SU-DHL-6 (cell line): ENCODE measurements around the gene ZNF423.

ENCODE experiments used
- H2AFZ ChIP-seq: fragments of 200-600 bp; sonication (generic); 2 replicates; pipeline ENCODE4 v1.6.1; 2014; ENCODE audit warnings: low read depth, mild to moderate bottlenecking, moderate library complexity, mixed read lengths, antibody characterized with exemption, low read length; ENCODE audit not compliant: severe bottlenecking
- H3F3A ChIP-seq: fragments of 200-600 bp; shearing (Covaris generic); 2 replicates; pipeline ENCODE4 v1.6.0; 2016; ENCODE audit warnings: antibody characterized with exemption, mild to moderate bottlenecking; ENCODE audit not compliant: insufficient read depth
- H3K27ac ChIP-seq: fragments of 200-600 bp; sonication (generic); 2 replicates; pipeline ENCODE4 v1.5.1; 2016; ENCODE audit warnings: low read depth, mild to moderate bottlenecking, low read length, moderate library complexity, mixed read lengths
- H3K27me3 ChIP-seq: fragments of 200-600 bp; sonication (generic), shearing (Covaris generic); 2 replicates; pipeline ENCODE4 v1.6.0; 2014; ENCODE audit warnings: mild to moderate bottlenecking, low read length
- H3K36me3 ChIP-seq: fragments of 200-600 bp; sonication (generic); 2 replicates; pipeline ENCODE4 v1.6.1; 2014; ENCODE audit warnings: mild to moderate bottlenecking, low read length, mixed read lengths
- H3K4me2 ChIP-seq: fragments of 300-600, 200-600 bp; shearing (Covaris generic), sonication (generic); 2 replicates; pipeline ENCODE4 v1.6.0; 2014; ENCODE audit warnings: low read length, low read depth, mild to moderate bottlenecking; ENCODE audit not compliant: poor library complexity, severe bottlenecking
- H3K4me3 ChIP-seq: fragments of 200-600 bp; sonication (generic); 2 replicates; pipeline ENCODE4 v1.5.1; 2014; ENCODE audit warnings: antibody characterized with exemption, low read length, mild to moderate bottlenecking, mixed read lengths; ENCODE audit not compliant: insufficient read depth, poor library complexity, severe bottlenecking
- H3K79me2 ChIP-seq: fragments of 200-600 bp; sonication (generic); 2 replicates; pipeline ENCODE4 v1.6.1; 2014; ENCODE audit warnings: mild to moderate bottlenecking, low read length, moderate library complexity; ENCODE audit not compliant: insufficient read depth
- H3K9ac ChIP-seq: fragments of 200-600 bp; sonication (generic); 2 replicates; pipeline ENCODE4 v1.7.0; 2014; ENCODE audit warnings: mild to moderate bottlenecking, low read length
- H3K9me2 ChIP-seq: fragments of 200-600 bp; sonication (generic); replicated peaks from 2 replicates; pipeline ENCODE4 v1.6.1; 2014; ENCODE audit warnings: low read length; ENCODE audit not compliant: insufficient read depth
- H3K9me3 ChIP-seq: fragments of 200-600 bp; sonication (generic); 2 replicates; pipeline ENCODE4 v1.6.1; 2014; ENCODE audit warnings: low read length, mixed read lengths; ENCODE audit not compliant: insufficient read depth
- H4K20me1 ChIP-seq: fragments of 200-600 bp; sonication (generic); 2 replicates; pipeline ENCODE4 v1.6.1; 2014; ENCODE audit warnings: low read depth, mild to moderate bottlenecking, antibody characterized with exemption, low read length, moderate library complexity, mixed read lengths
- EZH2phosphoT487 ChIP-seq: fragments of 200-600 bp; sonication (generic), shearing (Covaris generic); conservative IDR thresholded peaks from 2 replicates; pipeline ENCODE4 v1.6.1; 2018; ENCODE audit warnings: mild to moderate bottlenecking, antibody characterized with exemption, low read length, moderate library complexity, mixed read lengths
- TF ChIP-seq, protein P1 (sequence below): fragments of 200-600 bp; sonication (generic); IDR thresholded peaks from one replicate; pipeline ENCODE4 v1.5.1; 2017; ENCODE audit warnings: antibody characterized with exemption, mild to moderate bottlenecking, low read length, moderate library complexity; ENCODE audit not compliant: insufficient read depth, poor library complexity, severe bottlenecking

The ZNF423 gene

DNA sequence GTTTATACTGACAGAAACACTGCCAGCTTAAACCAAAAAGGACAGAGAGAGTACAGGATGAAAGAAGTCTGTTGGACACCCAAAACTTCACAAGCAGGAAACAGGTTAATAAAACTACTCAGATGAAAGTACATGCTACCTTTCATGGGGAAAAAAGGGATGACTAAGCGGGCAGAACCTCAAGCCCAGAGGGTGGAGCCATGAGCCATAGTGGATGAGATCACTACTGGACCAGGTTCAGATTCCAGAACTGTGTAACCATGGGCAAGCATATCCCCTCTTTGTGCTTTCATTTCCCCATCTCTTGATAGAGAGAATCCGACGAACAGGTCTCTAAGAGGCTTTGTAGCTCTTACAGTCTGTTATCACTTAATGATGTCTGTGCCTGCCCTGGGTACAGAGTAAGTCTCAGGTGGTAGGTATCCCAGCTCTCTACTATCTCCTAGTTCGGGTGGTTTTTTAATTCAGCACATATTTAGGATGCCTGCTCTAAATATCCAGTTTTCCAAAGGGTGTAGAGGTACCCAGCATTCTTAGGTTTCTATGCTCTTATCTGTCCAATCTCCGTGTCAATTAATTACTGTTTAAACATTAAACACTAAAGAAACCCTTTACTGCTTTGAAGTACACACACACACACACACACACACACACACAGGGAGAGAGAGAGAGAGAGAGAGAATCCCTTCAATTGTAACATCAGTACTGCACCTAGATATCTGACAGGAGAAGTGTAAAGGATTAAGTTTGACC lies 206.7 kb downstream of the ZNF423 start:
- H2AFZ ChIP-seq = no peak overlapping the region
- no peak overlapping the region for H3K4me2 ChIP-seq
- TF ChIP-seq, protein P1, sequence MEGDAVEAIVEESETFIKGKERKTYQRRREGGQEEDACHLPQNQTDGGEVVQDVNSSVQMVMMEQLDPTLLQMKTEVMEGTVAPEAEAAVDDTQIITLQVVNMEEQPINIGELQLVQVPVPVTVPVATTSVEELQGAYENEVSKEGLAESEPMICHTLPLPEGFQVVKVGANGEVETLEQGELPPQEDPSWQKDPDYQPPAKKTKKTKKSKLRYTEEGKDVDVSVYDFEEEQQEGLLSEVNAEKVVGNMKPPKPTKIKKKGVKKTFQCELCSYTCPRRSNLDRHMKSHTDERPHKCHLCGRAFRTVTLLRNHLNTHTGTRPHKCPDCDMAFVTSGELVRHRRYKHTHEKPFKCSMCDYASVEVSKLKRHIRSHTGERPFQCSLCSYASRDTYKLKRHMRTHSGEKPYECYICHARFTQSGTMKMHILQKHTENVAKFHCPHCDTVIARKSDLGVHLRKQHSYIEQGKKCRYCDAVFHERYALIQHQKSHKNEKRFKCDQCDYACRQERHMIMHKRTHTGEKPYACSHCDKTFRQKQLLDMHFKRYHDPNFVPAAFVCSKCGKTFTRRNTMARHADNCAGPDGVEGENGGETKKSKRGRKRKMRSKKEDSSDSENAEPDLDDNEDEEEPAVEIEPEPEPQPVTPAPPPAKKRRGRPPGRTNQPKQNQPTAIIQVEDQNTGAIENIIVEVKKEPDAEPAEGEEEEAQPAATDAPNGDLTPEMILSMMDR = no peak
- TF ChIP-seq EZH2phosphoT487 = no peak
- H3K79me2 ChIP-seq = no peaks in the 10 kb centered on the region
- H3K9me3 ChIP-seq = peaks cover 9% of the 10 kb centered on the region; the same call in 1 of the 2 replicates
- no peaks in the 10 kb centered on the region for H3K9me2 ChIP-seq
- H3K27ac ChIP-seq = no peak overlapping the region
- H4K20me1 ChIP-seq = no peaks in the 10 kb centered on the region
- H3K36me3 ChIP-seq = no peaks in the 10 kb centered on the region
- no peak overlapping the region for H3K9ac ChIP-seq
- H3K27me3 ChIP-seq = no peaks in the 10 kb centered on the region
- H3F3A ChIP-seq = no peaks in the 10 kb centered on the region
- no peak overlapping the region for H3K4me3 ChIP-seq

DNA sequence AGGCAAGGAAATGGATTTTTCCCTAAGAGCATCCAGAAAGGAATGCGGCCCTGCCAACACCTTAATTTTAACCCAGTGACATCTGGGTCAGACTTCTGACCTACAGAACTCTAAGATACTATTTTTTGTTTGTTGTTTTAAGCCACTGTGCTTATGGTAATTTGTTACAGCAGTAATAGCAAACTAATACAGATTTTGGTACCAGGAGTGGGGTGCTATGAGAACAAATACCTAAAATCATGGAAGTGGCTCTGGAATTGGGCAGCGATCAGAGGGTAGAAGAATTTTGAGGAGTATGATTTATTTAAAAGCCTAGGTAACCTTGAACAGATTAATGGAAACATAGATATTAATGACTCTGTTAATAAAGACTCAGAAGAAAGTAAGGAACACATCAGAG lies 208.2 kb downstream of the ZNF423 start:
- H2AFZ ChIP-seq = no peak overlapping the region
- no peaks in the 10 kb centered on the region for H3K27me3 ChIP-seq
- no peak overlapping the region for H3K9ac ChIP-seq
- H3K9me3 ChIP-seq = peaks cover 9% of the 10 kb centered on the region; the same call in 1 of the 2 replicates
- no peaks in the 10 kb centered on the region for H3K9me2 ChIP-seq
- TF ChIP-seq EZH2phosphoT487 = no peak
- TF ChIP-seq, protein P1 = no peak
- no peak overlapping the region for H3K4me2 ChIP-seq
- no peak overlapping the region for H3K4me3 ChIP-seq
- no peaks in the 10 kb centered on the region for H3K79me2 ChIP-seq
- H3K36me3 ChIP-seq = no peaks in the 10 kb centered on the region
- no peaks in the 10 kb centered on the region for H4K20me1 ChIP-seq
- no peaks in the 10 kb centered on the region for H3F3A ChIP-seq
- no peak overlapping the region for H3K27ac ChIP-seq

DNA sequence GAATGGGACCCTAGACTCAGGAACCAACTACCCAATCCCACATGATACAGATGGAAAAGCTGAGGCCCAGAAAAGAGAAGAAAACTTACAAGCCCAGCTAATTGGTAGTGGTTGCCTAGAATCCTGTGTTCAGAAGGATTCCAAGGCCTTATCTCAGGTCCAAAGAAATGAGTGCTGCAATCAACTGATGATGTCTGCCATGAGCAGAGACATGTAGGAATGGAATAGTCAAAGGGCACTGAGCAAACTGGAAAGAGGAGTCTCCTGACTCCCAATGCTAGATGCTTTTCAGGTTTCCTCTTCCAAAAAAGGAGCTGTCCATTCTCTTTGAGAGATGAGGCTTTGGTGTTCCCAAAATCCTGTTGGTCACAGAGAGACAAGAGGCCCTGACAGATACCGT lies 210.6 kb downstream of the ZNF423 start:
- H3K79me2 ChIP-seq = no peaks in the 10 kb centered on the region
- no peaks in the 10 kb centered on the region for H3K27me3 ChIP-seq
- H3K9ac ChIP-seq = no peak overlapping the region
- H3F3A ChIP-seq = no peaks in the 10 kb centered on the region
- H3K27ac ChIP-seq = no peak overlapping the region
- no peaks in the 10 kb centered on the region for H4K20me1 ChIP-seq
- H3K4me3 ChIP-seq = no peak overlapping the region
- TF ChIP-seq, protein P1 = no peak
- no peak for TF ChIP-seq EZH2phosphoT487
- no peaks in the 10 kb centered on the region for H3K9me2 ChIP-seq
- H3K4me2 ChIP-seq = no peak overlapping the region
- H2AFZ ChIP-seq = no peak overlapping the region
- H3K36me3 ChIP-seq = no peaks in the 10 kb centered on the region
- peaks cover 9% of the 10 kb centered on the region; the same call in 1 of the 2 replicates for H3K9me3 ChIP-seq
